Astrocyte (in vitro differentiated cells and primary cell): ENCODE results near the gene DNAJC17. TPM values are rescaled to one million over a fixed set of nuclear protein-coding genes. Genes with fewer than 3 reads are reported as not detected.

ENCODE experiments used
- DNase-seq: peaks from one replicate; pipeline ENCODE4 v3.0.0-alpha.2; 2010; ENCODE audit warnings: low read depth
- FAIRE-seq: peaks from 2 replicates; lab custom pipeline; 2011; peaks lifted over from hg19 to GRCh38; lab: Jason Lieb, UNC
- H2AFZ ChIP-seq: 2 replicates; pipeline ENCODE4 v1.6.0; 2012; ENCODE audit warnings: low read depth, low read length, inconsistent platforms
- H3K27ac ChIP-seq: 2 replicates; pipeline ENCODE4 v1.5.1; 2011; ENCODE audit warnings: low read depth, low read length, inconsistent platforms
- H3K27me3 ChIP-seq: 2 replicates; pipeline ENCODE4 v1.6.0; 2011; ENCODE audit warnings: low read length, inconsistent platforms; ENCODE audit not compliant: insufficient read depth
- H3K36me3 ChIP-seq: 2 replicates; pipeline ENCODE4 v1.5.1; 2011; ENCODE audit warnings: low read length, inconsistent platforms; ENCODE audit not compliant: insufficient read depth
- H3K4me1 ChIP-seq: 2 replicates; pipeline ENCODE4 v1.5.1; 2011; ENCODE audit warnings: low read length, inconsistent platforms; ENCODE audit not compliant: insufficient read depth
- H3K4me2 ChIP-seq: 2 replicates; pipeline ENCODE4 v1.6.0; 2012; ENCODE audit warnings: low read length, inconsistent platforms
- H3K4me3 ChIP-seq: 2 replicates; pipeline ENCODE4 v1.5.1; 2011; ENCODE audit warnings: low read depth, mild to moderate bottlenecking, low read length, inconsistent platforms; ENCODE audit not compliant: insufficient read depth
- H3K79me2 ChIP-seq: 2 replicates; pipeline ENCODE4 v1.6.0; 2012; ENCODE audit warnings: mild to moderate bottlenecking, low read length, inconsistent platforms; ENCODE audit not compliant: insufficient read depth
- H3K9ac ChIP-seq: 2 replicates; pipeline ENCODE4 v1.6.0; 2012; ENCODE audit warnings: mild to moderate bottlenecking, low read length, inconsistent platforms
- H3K9me3 ChIP-seq: 2 replicates; pipeline ENCODE4 v1.5.1; 2012; ENCODE audit warnings: low read depth, mild to moderate bottlenecking, low read length, inconsistent platforms; ENCODE audit not compliant: insufficient read depth
- H4K20me1 ChIP-seq: 2 replicates; pipeline ENCODE4 v1.6.0; 2012; ENCODE audit warnings: low read length, inconsistent platforms; ENCODE audit not compliant: insufficient read depth
- H3K27ac Mint-ChIP-seq: one replicate; pipeline ENCODE4 v1.8.0; 2021; ENCODE audit warnings: mild to moderate bottlenecking, mixed read lengths; ENCODE audit not compliant: unreplicated experiment
- H3K27me3 Mint-ChIP-seq: one replicate; pipeline ENCODE4 v1.8.0; 2021; ENCODE audit warnings: low read depth, mixed read lengths; ENCODE audit not compliant: unreplicated experiment
- H3K36me3 Mint-ChIP-seq: one replicate; pipeline ENCODE4 v1.8.0; 2021; ENCODE audit warnings: low read depth, mixed read lengths; ENCODE audit not compliant: unreplicated experiment
- H3K4me1 Mint-ChIP-seq: one replicate; pipeline ENCODE4 v1.8.0; 2021; ENCODE audit warnings: low read depth, mixed read lengths; ENCODE audit not compliant: unreplicated experiment
- H3K4me3 Mint-ChIP-seq: one replicate; pipeline ENCODE4 v1.8.0; 2021; ENCODE audit warnings: mild to moderate bottlenecking, moderate library complexity, mixed read lengths; ENCODE audit not compliant: unreplicated experiment
- H3K9me3 Mint-ChIP-seq: one replicate; pipeline ENCODE4 v1.8.0; 2021; ENCODE audit warnings: mild to moderate bottlenecking, mixed read lengths; ENCODE audit not compliant: unreplicated experiment
- CTCF ChIP-seq: IDR thresholded peaks from 2 replicates; pipeline ENCODE4 v1.5.1; 2011; ENCODE audit warnings: low read depth, mild to moderate bottlenecking, inconsistent platforms, low read length, moderate library complexity; ENCODE audit not compliant: insufficient read depth
- EZH2 ChIP-seq: IDR thresholded peaks from 2 replicates; pipeline ENCODE4 v1.6.1; 2012; ENCODE audit warnings: mild to moderate bottlenecking, low read length, inconsistent platforms; ENCODE audit not compliant: insufficient read depth
- total RNA-seq: library from RNA; stranded (reverse); gene quantifications from 2 replicates; pipeline ENCODE4 v1.2.1, GENCODE V29; 2021

The DNAJC17 gene
- total RNA-seq, 1 donor from 2014 or later = 21.0 TPM

- no peak overlapping the region for H3K4me2 ChIP-seq
- H3K4me3 Mint-ChIP-seq = no peak overlapping the region
- peaks cover 11% of the 10 kb centered on the region for H3K36me3 Mint-ChIP-seq
- H3K9me3 Mint-ChIP-seq = no peaks in the 10 kb centered on the region
- TF ChIP-seq EZH2 (no peak), CTCF (no peak)
- no peaks in the 10 kb centered on the region for H3K27me3 ChIP-seq
- peak overlapping the region; percentile 1 for H3K27ac ChIP-seq
- no peak overlapping the region for H3K27ac Mint-ChIP-seq
- no peak overlapping the region for H3K4me3 ChIP-seq
- peaks cover 9% of the 10 kb centered on the region for H3K4me1 Mint-ChIP-seq
- no peak for DNase-seq
- H3K36me3 ChIP-seq = peaks cover 3% of the 10 kb centered on the region
- H3K27me3 Mint-ChIP-seq = no peaks in the 10 kb centered on the region
- FAIRE-seq = no peak
- H3K4me1 ChIP-seq = peaks cover 28% of the 10 kb centered on the region
- no peaks in the 10 kb centered on the region for H3K9me3 ChIP-seq
- peaks cover 26% of the 10 kb centered on the region for H4K20me1 ChIP-seq
- no peak overlapping the region for H3K9ac ChIP-seq
- H3K79me2 ChIP-seq = peaks cover 52% of the 10 kb centered on the region
- no peak overlapping the region for H2AFZ ChIP-seq
These were observed 14.9 kb downstream of the DNAJC17 start for GRCh38 chr15:40792394-40792793.

GRCh38 chr15:40790718-40791117 is 16.6 kb downstream of the DNAJC17 start:
- no peak overlapping the region for H3K9ac ChIP-seq
- no peaks in the 10 kb centered on the region for H3K27me3 ChIP-seq
- Mint-ChIP-seq H3K27me3 (no peaks in the 10 kb centered on the region), H3K27ac (no peak overlapping the region), H3K4me3 (no peak overlapping the region), H3K36me3 (peaks cover 11% of the 10 kb centered on the region), H3K4me1 (peaks cover 15% of the 10 kb centered on the region), H3K9me3 (no peaks in the 10 kb centered on the region)
- DNase-seq (peak; percentile 49), FAIRE-seq (no peak)
- no peak overlapping the region for H3K4me3 ChIP-seq
- peaks cover 39% of the 10 kb centered on the region for H3K79me2 ChIP-seq
- no peaks in the 10 kb centered on the region for H3K9me3 ChIP-seq
- H3K27ac ChIP-seq = peak overlapping the region; percentile 60
- peaks cover 38% of the 10 kb centered on the region for H3K4me1 ChIP-seq
- H3K4me2 ChIP-seq = no peak overlapping the region
- peaks cover 34% of the 10 kb centered on the region for H4K20me1 ChIP-seq
- H2AFZ ChIP-seq = no peak overlapping the region
- H3K36me3 ChIP-seq = peaks cover 3% of the 10 kb centered on the region
- no peak for TF ChIP-seq EZH2
- TF ChIP-seq CTCF = no peak

- no peak overlapping the region for H3K27ac Mint-ChIP-seq
- no peak overlapping the region for H3K4me3 Mint-ChIP-seq
- H3K36me3 ChIP-seq = peaks cover 3% of the 10 kb centered on the region
- no peak for DNase-seq
- H3K9me3 Mint-ChIP-seq = no peaks in the 10 kb centered on the region
- no peak for FAIRE-seq
- H3K27me3 Mint-ChIP-seq = no peaks in the 10 kb centered on the region
- H3K9ac ChIP-seq = no peak overlapping the region
- no peak overlapping the region for H2AFZ ChIP-seq
- TF ChIP-seq EZH2 = no peak
- no peak for TF ChIP-seq CTCF
- no peaks in the 10 kb centered on the region for H3K9me3 ChIP-seq
- no peak overlapping the region for H3K4me2 ChIP-seq
- no peak overlapping the region for H3K27ac ChIP-seq
- peaks cover 11% of the 10 kb centered on the region for H3K36me3 Mint-ChIP-seq
- peaks cover 40% of the 10 kb centered on the region for H3K79me2 ChIP-seq
- H3K4me1 ChIP-seq = peaks cover 38% of the 10 kb centered on the region
- H3K4me3 ChIP-seq = no peak overlapping the region
- peaks cover 37% of the 10 kb centered on the region for H4K20me1 ChIP-seq
- H3K27me3 ChIP-seq = no peaks in the 10 kb centered on the region
- H3K4me1 Mint-ChIP-seq = peaks cover 15% of the 10 kb centered on the region
These were observed 17.3 kb downstream of the DNAJC17 start for GRCh38 chr15:40789999-40790398.
